Activated CD4-positive, CD25-positive, alpha-beta regulatory T cell treated with anti-CD3 and anti-CD28 coated beads, Interleukin-2, amount 50 U/mL, for 24 hours (primary cell): ENCODE results near the gene MRPL53.
"Not testable (repeated sequence)": the region's sequence is repeated elsewhere in the genome, so short reads cannot be mapped to it uniquely, and the experiment has no call there.

Source experiments
- ATAC-seq, 2 donors: fragments of 150-1000 bp; cut with Tn5 transposase; one replicate each; pipeline ENCODE4 v1.10.0; 2021; ENCODE audit warnings: mild to moderate bottlenecking in 1 of 2, moderate library complexity in 1 of 2

The MRPL53 gene

GRCh38 chr2:74502147-74502719 is 29.8 kb upstream of the MRPL53 start:
- ATAC-seq = no peak

GRCh38 chr2:74501335-74502071 is 29.0 kb upstream of the MRPL53 start:
- no peak for ATAC-seq

- ATAC-seq = no peak
Observed at GRCh38 chr2:74500578-74500946, 28.1 kb upstream of the MRPL53 start.

GRCh38 chr2:74499940-74500577 is 27.6 kb upstream of the MRPL53 start:
- no peak for ATAC-seq

- peak; percentile 22 to 23 for ATAC-seq
Observed at GRCh38 chr2:74499267-74499939, 26.9 kb upstream of the MRPL53 start, which contains the start of gene LBX2. Gene LBX2 (minus strand): TSS chr2:74499603. CDS start chr2:74499537, 66 bp downstream.

GRCh38 chr2:74498500-74499266 is 26.2 kb upstream of the MRPL53 start:
- peak; percentile 59 to 72 for ATAC-seq

- peak in 1 of 2 donors; percentile 29 for ATAC-seq
Observed at GRCh38 chr2:74497777-74498499, 25.5 kb upstream of the MRPL53 start.

GRCh38 chr2:74496997-74497776 is 24.7 kb upstream of the MRPL53 start:
- ATAC-seq = no peak

- ATAC-seq = no peak
Observed at GRCh38 chr2:74495440-74495839, 23.0 kb upstream of the MRPL53 start.

- ATAC-seq = no peak
Observed at GRCh38 chr2:74493546-74493945, 21.1 kb upstream of the MRPL53 start.

- no peak for ATAC-seq
Observed at GRCh38 chr2:74491648-74492544, 19.4 kb upstream of the MRPL53 start.

GRCh38 chr2:74489906-74490305 is 17.4 kb upstream of the MRPL53 start:
- ATAC-seq = no peak

- no peak for ATAC-seq
Observed at GRCh38 chr2:74488643-74489481, 16.4 kb upstream of the MRPL53 start.

- no peak for ATAC-seq
Observed at GRCh38 chr2:74486141-74486540, 13.7 kb upstream of the MRPL53 start.

GRCh38 chr2:74483675-74484164 is 11.2 kb upstream of the MRPL53 start:
- not testable (repeated sequence) for ATAC-seq

GRCh38 chr2:74482801-74483674 is 10.6 kb upstream of the MRPL53 start, which contains the start of the genes CCDC142 and TTC31:
Gene CCDC142 (minus strand): TSS chr2:74482998. CDS start chr2:74482837, 161 bp downstream.
Gene TTC31 (plus strand): TSS chr2:74483081. CDS start chr2:74483096, 15 bp downstream.
- ATAC-seq = peak; percentile 93 to 95
